Kidney tubule cell (primary cell): ENCODE data around the gene SMIM36.
"Not testable (repeated sequence)": the region's sequence is repeated elsewhere in the genome, so short reads cannot be mapped to it uniquely, and the experiment has no call there.

Experiments used
- DNase-seq: peaks from one replicate; pipeline ENCODE4 v3.0.0-alpha.2; 2018; ENCODE audit warnings: low spot score

Gene SMIM36

GRCh38 chr17:55413825-55414489 is 97.3 kb downstream of the SMIM36 start:
- DNase-seq: no peak

DNA sequence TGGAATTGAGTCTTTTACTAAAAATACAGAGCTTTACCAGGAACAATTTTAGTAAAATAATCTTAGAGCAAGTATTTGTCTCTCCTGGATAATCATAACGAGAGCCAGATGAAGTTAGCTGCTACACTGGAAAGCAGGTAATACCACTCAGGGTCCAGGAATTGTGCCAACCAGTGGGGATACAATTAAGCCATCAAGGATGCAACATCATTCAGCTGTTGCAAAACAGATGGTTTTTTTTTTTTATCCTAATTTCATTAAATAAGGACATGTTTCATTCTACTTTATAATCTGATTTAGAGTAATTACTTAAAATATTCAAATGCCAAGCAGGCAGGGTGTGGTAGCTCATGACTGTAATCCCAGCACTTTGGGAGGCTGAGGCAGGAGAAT is 99.8 kb downstream of the SMIM36 start:
- DNase-seq: no peak

GRCh38 chr17:55410722-55411462 is 100.4 kb downstream of the SMIM36 start:
- no peak for DNase-seq

GRCh38 chr17:55409030-55409800 is 102.0 kb downstream of the SMIM36 start:
- DNase-seq: no peak

DNA sequence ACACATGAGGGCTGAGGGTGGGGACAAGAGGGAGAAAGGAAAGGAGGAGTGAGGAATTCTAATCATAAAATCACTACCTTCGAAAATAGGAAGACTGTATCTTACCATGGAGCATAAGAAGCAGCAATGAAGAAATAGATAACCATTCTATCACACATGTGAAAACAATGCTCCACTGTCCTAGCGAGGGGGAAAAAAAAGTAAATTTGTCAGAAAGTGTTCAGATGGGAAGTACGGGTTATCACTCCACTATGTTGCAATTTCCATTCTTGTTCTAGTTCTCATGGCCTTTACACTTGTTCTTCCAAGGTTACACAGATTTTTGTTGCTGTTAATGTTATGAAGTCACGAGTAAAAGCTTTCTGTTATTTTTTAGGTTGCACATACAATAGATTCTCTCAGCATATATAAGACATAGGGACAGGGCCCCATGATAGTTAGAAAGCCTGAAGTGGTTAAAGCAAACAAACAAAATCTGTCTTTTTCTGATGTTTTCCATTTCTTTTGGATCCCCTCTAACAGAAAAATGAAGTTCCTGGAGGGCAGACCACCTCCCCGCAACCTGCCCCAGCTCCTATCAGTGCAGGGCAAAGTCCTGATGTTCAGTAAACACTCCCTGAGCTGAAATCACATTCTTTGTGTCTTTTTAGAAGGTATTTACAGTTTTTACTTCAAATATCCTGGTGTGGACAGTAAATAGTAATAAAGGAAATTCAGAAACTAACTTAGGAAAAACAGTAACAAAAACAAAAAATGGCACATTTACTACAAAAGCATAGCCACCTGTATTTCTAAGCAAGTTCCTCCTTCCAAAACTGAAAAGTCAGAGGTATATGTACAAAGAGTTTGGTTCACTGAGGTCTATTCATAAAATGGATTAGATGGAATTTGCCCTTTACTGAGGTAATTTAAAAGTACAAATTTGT is 103.3 kb downstream of the SMIM36 start:
- no peak for DNase-seq

- DNase-seq: no peak
Observed at GRCh38 chr17:55405600-55405999, 105.7 kb downstream of the SMIM36 start.

DNA sequence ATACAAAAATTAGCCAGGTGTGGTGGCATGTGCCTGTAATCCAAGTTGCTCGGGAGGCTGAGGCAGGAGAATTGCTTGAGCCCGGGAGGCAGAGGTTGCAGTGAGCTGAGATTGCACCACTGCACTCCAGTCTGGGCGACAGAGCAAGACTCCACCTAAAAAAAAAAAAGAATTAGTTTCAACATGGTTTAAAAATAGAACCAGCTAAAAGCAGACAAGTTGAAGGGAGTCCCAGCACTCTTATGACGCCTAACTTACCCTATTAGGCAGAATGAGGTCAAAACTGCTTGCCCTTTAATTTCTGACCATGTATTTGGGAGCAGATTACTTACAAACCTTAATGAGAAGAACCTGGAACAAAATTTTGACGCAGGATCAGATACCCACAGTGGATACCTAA is 107.1 kb downstream of the SMIM36 start:
- not testable (repeated sequence) for DNase-seq

- peak; percentile 32 for DNase-seq
Observed at GRCh38 chr17:55402374-55402773, 108.9 kb downstream of the SMIM36 start.
